GM19025 (cell line): ENCODE measurements around the gene SACM1L.
"Not testable (repeated sequence)": the region's sequence is repeated elsewhere in the genome, so short reads cannot be mapped to it uniquely, and the experiment has no call there.

Experiments
- ATAC-seq: cut with Tn5 transposase; IDR thresholded peaks from one replicate; pipeline ENCODE4 v1.9.1; 2021; ENCODE audit warnings: mild to moderate bottlenecking, low read depth, moderate library complexity; ENCODE audit not compliant: unreplicated experiment

SACM1L gene

GRCh38 chr3:45666757-45667431 is 22.3 kb upstream of the SACM1L start:
- ATAC-seq: no peak

GRCh38 chr3:45667569-45667934 is 21.6 kb upstream of the SACM1L start:
- ATAC-seq: no peak

- no peak for ATAC-seq
Observed at GRCh38 chr3:45670436-45670835, 18.8 kb upstream of the SACM1L start.

GRCh38 chr3:45670991-45671390 is 18.2 kb upstream of the SACM1L start:
- no peak for ATAC-seq

DNA sequence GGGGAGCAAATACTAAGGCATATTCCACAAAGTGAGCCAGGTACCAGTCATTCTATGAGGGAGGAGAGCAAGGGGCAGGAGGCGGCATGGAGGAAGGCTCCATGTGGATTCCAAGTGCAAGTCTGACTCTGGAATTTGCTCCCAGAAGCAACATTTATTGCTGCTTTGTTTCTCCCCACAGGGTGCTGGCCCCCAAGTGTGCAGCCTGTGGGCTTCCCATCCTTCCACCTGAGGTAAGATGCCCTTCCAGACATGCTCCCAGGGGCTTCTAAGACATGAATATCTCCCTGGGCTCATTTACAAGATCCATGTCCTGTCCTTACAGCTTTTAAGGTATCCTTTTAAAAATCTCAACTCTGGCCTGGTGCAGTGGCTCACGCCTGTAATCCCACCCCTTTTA is 15.9 kb upstream of the SACM1L start:
- ATAC-seq: no peak

DNA sequence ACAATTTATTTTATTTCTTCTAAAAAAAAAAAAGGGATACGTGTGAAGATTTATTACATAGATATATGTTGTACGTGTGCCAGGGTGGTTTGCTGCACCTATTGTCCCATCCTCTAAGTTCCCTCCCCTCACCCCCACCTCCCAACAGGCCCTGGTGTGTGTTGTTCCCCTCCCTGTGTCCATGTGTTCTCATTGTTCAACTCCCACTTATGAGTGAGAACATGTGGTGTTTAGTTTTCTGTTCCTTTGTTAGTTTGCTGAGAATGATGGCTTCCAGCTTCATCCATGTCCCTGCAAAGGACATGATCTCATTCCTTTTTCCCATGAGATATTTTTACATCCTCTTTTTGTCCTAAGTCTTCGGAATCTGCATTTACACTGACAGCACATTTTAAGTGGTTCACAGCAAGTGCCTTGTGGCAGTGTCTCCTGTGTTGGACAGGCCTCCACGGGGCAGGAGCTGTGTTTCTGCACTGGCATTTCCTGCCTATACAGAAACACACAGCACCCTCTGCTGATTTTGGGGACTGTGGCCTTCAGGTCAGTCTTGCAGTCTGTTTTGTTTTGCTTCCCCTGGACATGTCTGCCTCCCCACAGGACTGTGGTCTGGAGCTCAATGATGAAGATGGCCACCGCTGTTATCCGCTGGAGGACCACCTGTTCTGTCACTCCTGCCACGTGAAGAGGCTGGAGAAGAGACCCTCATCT is 12.7 kb upstream of the SACM1L start:
- ATAC-seq: no peak

GRCh38 chr3:45677033-45677446 is 12.2 kb upstream of the SACM1L start:
- ATAC-seq: no peak

DNA sequence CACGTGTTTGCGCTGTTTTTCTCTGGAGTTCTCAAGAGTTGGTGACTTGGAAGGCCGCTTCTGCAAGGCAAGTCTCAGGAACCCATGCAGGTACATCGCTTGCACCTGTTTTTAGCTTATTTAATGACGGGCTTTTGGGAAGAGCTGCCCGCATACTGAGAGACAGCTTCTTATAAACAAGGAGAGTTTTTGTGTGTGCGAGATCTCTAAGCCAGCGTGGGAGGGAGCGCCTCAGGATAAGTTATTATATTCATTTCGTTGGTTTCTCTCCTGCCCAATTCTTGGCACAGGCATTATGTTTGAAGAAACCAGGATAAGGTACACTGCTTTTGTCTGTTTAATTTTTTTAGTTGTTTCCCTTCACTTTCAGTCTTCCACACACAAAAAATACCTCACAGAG is 11.4 kb upstream of the SACM1L start:
- ATAC-seq: no peak

GRCh38 chr3:45679805-45680204 is 9.4 kb upstream of the SACM1L start:
- no peak for ATAC-seq

DNA sequence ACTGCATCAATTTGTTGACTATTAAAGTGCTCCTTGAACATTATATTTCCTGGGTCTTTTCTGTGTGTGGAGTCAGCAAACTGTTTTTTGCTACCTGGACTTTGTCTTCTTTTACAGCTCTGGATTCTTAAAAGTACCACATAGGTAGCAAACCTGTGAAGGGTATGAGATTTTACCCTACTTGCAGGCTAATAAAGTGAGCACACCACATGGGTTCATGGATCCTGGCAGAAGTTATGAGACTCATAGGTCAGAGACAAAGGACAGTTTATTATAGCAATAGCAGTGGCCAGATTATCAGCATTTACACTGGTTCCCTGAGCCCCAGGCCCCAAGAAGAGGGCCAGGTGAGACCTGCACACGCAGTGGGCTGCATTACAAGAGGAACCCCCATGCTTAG is 8.0 kb upstream of the SACM1L start:
- no peak for ATAC-seq

GRCh38 chr3:45681846-45682245 is 7.3 kb upstream of the SACM1L start:
- no peak for ATAC-seq

- no peak for ATAC-seq
Observed at GRCh38 chr3:45682311-45682710, 6.9 kb upstream of the SACM1L start.

DNA sequence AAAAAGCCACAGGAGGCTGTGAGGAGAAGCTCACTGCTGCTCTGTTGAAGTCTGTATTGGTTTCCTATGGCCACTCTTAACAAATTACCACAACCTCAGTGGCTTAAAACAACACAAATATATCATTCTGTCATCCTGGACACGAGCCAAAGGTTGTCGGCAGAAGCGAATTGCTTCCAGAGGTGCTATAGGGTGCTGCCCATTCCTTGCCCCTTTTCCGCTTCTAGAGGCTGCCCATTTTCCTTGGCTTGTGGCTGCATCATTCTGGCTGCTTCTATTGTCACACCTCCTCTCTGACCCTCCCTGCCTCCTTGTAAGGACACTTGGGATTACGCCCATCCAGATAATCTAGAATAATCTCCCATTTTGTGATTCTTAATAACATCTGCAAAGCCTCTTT is 6.4 kb upstream of the SACM1L start:
- no peak for ATAC-seq

GRCh38 chr3:45683417-45684326 is 5.5 kb upstream of the SACM1L start:
- no peak for ATAC-seq

- no peak for ATAC-seq
Observed at GRCh38 chr3:45684327-45684892, 4.8 kb upstream of the SACM1L start.

GRCh38 chr3:45685722-45686121 is 3.5 kb upstream of the SACM1L start:
- ATAC-seq: not testable (repeated sequence)

DNA sequence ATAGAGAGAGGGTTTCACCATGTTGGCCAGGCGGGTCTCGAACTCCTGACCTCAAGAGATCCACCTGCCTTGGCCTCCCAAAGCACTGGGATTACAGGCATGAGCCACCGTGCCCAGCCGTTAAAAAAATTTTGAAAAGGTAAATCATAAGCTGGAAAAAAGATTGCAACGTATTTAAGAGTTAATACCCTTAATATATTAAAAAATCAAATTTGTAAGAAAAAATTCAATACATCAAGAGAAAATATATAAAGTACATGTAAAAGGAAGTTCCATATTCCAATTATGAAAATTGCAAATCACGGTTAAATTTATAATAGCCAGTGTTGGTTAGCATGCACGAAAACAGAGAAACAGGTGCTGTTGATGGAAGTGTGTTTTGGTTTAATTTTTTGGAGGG is 2.3 kb upstream of the SACM1L start:
- ATAC-seq: no peak

DNA sequence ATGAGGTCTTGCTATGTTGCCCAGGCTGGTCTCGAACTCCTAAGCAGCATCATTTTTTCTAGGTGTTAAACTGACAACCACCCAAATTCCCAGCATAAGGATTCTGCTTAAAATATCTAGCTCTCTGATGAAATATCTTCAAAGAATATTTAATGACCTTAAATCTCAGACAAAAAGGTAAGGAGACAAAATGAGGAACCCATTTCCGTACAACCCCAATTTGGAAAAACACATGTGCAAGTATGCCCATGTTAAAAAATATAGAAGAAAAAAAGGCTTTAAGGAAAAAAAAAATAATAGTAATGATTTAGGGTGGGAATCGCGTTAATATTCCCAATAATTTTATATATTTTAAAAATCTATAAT is 1.4 kb upstream of the SACM1L start:
- ATAC-seq: no peak

DNA sequence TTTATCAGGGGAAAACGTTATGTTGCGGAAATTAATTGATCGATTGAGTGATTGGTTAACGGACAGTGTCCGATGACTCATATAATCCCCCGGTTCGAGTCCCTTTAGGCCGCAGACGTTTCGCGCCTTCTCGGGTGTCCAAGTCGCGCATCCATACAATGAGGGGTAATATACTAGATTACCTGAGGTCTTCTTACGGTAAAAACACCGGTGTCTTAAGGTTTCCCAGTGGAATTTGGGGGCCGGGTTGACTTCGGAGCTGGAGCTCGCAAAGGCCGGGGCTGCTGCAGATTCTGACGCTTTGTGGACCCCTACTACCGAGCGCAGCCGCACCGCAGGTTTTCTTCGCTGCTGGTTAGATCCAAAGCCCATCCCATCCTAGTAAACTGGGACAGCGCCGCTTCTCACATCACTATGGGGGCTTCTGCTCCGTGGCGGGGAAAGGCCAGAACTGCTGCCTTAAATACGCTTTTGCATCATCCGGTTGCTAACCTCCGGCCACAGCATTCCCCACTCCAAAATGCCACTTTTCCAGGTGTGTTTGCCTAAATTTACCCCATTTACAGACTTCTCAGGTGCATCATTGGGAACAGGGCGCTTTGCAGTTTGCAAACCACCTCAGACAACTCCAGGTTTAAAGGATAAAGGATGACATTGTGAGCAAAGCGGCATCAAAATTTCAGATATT is 858 bp upstream of the SACM1L start:
- ATAC-seq: no peak

GRCh38 chr3:45689787-45690145 is 570 bp downstream of the SACM1L start:
- no peak for ATAC-seq
